Bone marrow (tissue), 2 donors: Measurements from ENCODE around the gene KCTD14.
"Not testable (repeated sequence)": the region's sequence is repeated elsewhere in the genome, so short reads cannot be mapped to it uniquely, and the experiment has no call there.

Source experiments
- DNase-seq, 2 donors: peaks; one replicate each; lab custom pipeline; 2025; lab: John Stamatoyannopoulos, UW

KCTD14 gene

DNA sequence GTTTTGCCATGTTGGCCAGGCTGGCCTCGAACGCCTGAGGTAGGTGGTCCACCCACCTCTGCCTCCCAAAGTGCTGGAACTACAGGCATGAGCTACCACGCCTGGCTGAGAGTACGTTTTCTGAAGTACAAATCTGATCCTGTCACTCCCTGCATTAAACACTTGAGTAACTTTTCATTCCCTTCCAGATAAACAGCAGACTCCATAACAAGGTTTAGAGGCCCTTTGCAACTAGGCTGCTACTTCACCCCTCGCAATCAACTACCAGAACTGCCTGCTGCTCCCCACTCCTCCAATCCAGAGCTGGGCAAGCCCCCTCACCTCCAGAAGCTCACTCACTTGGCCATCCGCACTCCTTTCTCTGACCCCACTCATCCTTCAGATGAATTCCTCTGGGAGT is 1.5 kb downstream of the KCTD14 start:
- DNase-seq = no peak

DNA sequence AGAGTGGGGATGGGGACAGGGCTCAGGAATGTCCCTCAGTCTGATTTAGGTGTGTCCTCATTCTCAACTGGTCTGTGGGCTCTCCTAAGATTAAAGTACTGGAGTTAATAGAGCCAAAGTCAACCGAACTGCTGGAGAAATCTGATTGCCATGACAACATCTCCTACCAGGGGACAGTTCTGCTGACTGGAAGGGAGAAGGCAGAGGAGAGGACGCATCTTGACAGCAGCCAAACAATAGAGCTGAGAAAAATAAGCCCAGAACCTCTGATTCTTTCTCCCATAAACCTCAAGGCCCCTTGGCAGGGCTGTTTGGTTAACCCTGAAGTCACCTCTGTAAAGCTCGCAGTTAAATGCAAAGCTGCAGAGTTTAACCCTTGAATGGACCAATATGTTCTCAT is 2.8 kb downstream of the KCTD14 start:
- no peak for DNase-seq

- DNase-seq = no peak
Measured at GRCh38 chr11:78019808-78020207, 3.3 kb downstream of the KCTD14 start.

GRCh38 chr11:78015878-78016277 is 7.2 kb downstream of the KCTD14 start:
- no peak for DNase-seq

- not testable (repeated sequence) for DNase-seq
Measured at GRCh38 chr11:78014937-78015520, 8.0 kb downstream of the KCTD14 start.

GRCh38 chr11:78011301-78011700 is 11.8 kb downstream of the KCTD14 start:
- DNase-seq = no peak

- no peak for DNase-seq
Measured at GRCh38 chr11:78010755-78011154, 12.3 kb downstream of the KCTD14 start.

GRCh38 chr11:78010304-78010703 is 12.8 kb downstream of the KCTD14 start:
- no peak for DNase-seq

- no peak for DNase-seq
Measured at GRCh38 chr11:78009062-78009461, 14.0 kb downstream of the KCTD14 start.

- DNase-seq = peak in 1 of 2 donors; percentile 63
Measured at GRCh38 chr11:78000193-78000592, 22.9 kb downstream of the KCTD14 start.

DNA sequence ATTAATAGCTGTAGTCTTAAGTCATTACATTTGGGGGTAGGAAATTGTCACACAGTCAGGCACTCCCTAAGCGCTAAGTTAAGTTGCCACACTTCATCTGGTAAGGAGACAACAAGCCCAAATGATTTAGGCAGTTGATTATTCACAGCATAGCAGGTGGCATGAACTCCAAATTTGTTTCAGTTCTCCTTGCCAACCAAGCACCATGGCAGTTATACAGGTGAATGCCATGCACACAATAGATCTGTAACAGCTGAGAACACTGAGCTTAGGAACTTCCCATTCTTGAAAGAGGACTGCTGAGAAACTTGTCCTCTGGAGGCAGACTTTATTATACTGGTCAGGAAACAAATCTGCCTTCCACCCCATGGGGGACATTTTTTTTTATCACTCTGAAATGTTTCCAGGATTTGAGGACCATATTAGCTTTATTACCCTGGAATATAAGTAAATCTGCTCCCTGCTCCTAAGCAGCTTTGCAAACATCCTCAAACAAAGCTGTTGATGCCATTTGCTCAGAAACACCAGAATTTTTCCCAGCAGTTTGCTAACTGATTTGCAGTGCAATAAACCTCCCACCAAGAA is 23.5 kb downstream of the KCTD14 start:
- no peak for DNase-seq

GRCh38 chr11:77994434-77995362 is 28.4 kb downstream of the KCTD14 start, which contains the start of gene INTS4:
INTS4 (minus strand) TSS chr11:77994668; CDS start chr11:77994643, 25 bp downstream.
- peak; percentile 87 to 100 for DNase-seq

DNA sequence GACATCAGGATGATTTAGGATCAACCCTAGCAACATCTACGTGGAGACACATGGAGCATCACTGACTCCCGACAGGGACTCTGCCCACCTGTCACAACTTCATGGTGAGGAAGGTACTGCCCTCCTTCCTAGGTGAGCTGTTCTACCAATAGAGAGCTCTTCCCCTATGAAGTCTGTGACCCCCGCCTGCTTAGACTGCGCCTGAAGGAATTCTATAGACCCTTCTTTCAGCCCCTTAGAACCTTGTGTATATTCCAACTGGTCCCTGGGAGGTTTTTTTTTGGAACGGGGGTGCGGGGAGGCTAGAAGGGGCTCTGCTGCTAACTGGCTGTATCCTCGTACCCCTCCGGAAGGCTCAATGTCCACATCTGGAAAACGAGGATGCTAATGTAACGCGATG is 29.2 kb downstream of the KCTD14 start:
- DNase-seq = no peak

DNA sequence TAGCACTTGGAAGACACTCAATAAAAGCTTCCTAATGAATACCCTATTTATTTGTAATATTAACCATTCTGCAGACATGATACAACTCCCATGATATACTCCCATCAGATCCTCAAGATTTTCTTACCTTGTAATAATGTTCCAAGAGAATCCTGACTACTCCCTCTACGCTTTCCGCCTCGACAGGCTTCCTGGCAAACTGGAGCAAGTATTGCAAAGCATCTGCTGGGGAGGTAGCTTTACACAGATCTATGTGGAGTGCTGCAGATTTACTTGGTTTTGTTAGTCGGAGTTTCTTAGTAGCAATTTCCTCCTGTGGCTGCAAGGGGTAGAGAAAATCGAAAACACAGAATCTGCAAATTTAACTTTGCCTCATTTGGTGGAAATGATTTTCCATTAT is 32.1 kb downstream of the KCTD14 start:
- DNase-seq = no peak

DNA sequence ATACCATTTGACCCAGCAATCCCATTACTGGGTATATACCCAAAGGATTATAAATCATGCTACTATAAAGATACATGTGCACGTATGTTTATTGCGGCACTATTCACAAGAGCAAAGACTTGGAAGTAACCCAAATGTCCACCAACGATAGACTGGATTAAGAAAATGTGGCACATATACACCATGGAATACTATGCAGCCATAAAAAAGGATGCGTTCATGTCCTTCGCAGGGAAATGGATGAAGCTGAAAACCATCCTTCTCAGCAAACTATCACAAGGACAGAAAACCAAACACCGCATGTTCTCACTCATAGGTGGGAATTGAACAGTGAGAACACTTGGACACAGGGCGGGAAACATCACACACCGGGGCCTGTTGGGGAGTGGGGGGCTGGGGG is 36.6 kb downstream of the KCTD14 start:
- not testable (repeated sequence) for DNase-seq

DNA sequence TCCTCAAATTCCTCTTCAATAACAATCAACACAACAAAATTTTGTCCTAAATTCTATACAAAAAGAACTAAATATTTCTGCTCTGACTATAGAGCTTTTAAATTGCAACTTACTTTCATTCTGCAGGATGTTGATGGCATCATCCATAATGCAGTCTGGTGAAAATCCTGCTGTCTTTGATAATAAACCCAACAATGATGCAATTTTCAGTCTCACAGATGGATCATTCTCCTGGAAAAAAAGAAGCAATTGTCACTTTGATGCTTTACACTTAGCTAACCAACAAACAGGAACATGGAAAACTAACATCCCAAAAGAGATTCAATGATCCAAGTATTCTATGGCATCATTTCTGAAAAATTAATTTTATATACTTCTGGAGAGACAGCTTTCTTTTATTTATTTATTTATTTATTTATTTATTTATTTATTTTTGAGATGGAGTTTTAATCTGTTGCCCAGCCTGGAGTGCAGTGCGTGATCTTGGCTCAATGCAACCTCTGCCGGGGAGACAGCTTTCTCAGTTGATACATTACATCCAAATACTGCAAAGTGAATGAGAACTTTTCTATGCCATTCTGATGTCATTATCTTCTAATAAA is 41.6 kb downstream of the KCTD14 start:
- DNase-seq = no peak

DNA sequence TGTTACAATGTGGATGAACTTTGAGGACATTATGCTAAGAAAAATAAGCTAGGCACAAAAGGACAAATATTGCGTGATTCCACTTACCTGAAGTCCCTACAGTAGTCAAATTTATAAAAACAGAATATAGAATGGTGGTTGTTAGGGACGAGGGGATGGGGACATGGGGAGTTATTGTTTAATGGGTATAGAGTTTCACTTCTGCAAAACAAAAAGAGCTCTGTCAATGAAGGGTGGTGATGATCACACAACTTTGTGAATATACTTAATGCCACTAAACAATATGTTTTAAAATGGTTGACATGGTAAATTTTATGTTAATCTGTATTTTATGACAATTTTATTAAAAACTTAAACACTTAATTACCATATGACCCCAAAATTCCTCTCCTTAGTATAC is 54.7 kb downstream of the KCTD14 start:
- no peak for DNase-seq

- DNase-seq = no peak
Measured at GRCh38 chr11:77967753-77968152, 55.3 kb downstream of the KCTD14 start.

GRCh38 chr11:77967121-77967520 is 56.0 kb downstream of the KCTD14 start:
- no peak for DNase-seq

GRCh38 chr11:77966338-77966737 is 56.7 kb downstream of the KCTD14 start:
- no peak for DNase-seq
